HCT116 (cell line): ENCODE results near the gene GMEB2. TPM values are rescaled to one million over a fixed set of nuclear protein-coding genes. Genes with fewer than 3 reads are reported as not detected.

ENCODE experiments used
- ATAC-seq: fragments of 200-7000 bp; cut with Tn5 transposase; 2 replicates; pipeline ENCODE4 v1.9.1; 2020; ENCODE audit warnings: mild to moderate bottlenecking, moderate library complexity
- BruUV-seq: library from RNA; stranded (reverse); fragments of 400-500 nt; replicated peaks from 2 replicates; lab custom pipeline; 2021; lab: Mats Ljungman, UMichigan
- CTCF ChIA-PET: fragments of 300-600 bp; sonication (Branson Sonifier 250); formaldehyde crosslinking; loops from one replicate; lab custom pipeline; 2021; ENCODE audit warnings: antibody characterized with exemption; lab: Charles Lee
- POLR2A ChIA-PET: fragments of 300-600, 350-600 bp; sonication (Branson Sonifier 250); formaldehyde crosslinking; loops from one replicate; lab custom pipeline; 2021; ENCODE audit warnings: antibody characterized with exemption; lab: Charles Lee
- RAD21 ChIA-PET, 2 experiments: fragments of 300-600 bp; sonication (Branson Sonifier 250); formaldehyde crosslinking; loops; one replicate each; lab custom pipeline; 2023; ENCODE audit warnings: low total read pairs in 2 of 2; ENCODE audit not compliant: uncharacterized antibody in 2 of 2, unreplicated experiment in 2 of 2, low non-redundant PET in 1 of 2; lab: Charles Lee
- DNase-seq: peaks from one replicate; pipeline ENCODE4 v3.0.0-alpha.2; 2010; ENCODE audit warnings: low read depth, low spot score
- H2AFZ ChIP-seq: fragments of 200-600 bp; shearing (Covaris generic), sonication (generic); 2 replicates; pipeline ENCODE4 v1.6.1; 2017; ENCODE audit warnings: low read depth, mixed run types, mixed read lengths, antibody characterized with exemption, low read length; ENCODE audit not compliant: poor library complexity, severe bottlenecking
- H3K27ac ChIP-seq: 2 replicates; pipeline ENCODE4 v1.5.1; 2012; ENCODE audit warnings: low read depth, low read length
- H3K27me3 ChIP-seq: fragments of 200-600 bp; sonication (generic); 2 replicates; pipeline ENCODE4 v1.6.1; 2016; ENCODE audit warnings: mixed run types, low read length, mixed read lengths; ENCODE audit not compliant: insufficient read depth
- H3K36me3 ChIP-seq, 2 experiments: fragments of 200-500 bp in 1 of 2; fragments of 200-600 bp in 1 of 2; sonication (Bioruptor generic) in 1 of 2; sonication (generic) in 1 of 2; 2 replicates each; pipeline versions ENCODE4 v1.5.1 to v1.6.1; 2014 to 2016; ENCODE audit warnings: low read length in 2 of 2, inconsistent platforms in 1 of 2, mixed read lengths in 1 of 2, mixed run types in 1 of 2; ENCODE audit not compliant: insufficient read depth in 2 of 2, control insufficient read depth in 1 of 2
- H3K4me1 ChIP-seq, 2 experiments: fragments of 200-600 bp in 1 of 2; sonication (generic) in 1 of 2; 2 replicates each; pipeline versions ENCODE4 v1.5.1 to v1.6.1; 2012 to 2017; ENCODE audit warnings: low read length in 2 of 2, inconsistent platforms in 1 of 2, mild to moderate bottlenecking in 1 of 2, mixed read lengths in 1 of 2, mixed run types in 1 of 2, moderate library complexity in 1 of 2; ENCODE audit not compliant: insufficient read depth in 2 of 2, control insufficient read depth in 1 of 2
- H3K4me2 ChIP-seq: fragments of 200-600 bp; sonication (generic); 2 replicates; pipeline ENCODE4 v1.6.1; 2017; ENCODE audit warnings: mixed run types, low read length, mixed read lengths
- H3K4me3 ChIP-seq, 2 experiments: fragments of 200-600 bp in 1 of 2; sonication (generic) in 1 of 2; replicated peaks in 1 of 2; 2 replicates each; pipeline ENCODE4 v1.5.1; 2011 to 2016; ENCODE audit warnings: low read length in 2 of 2, control low read depth in 1 of 2, low read depth in 1 of 2, mild to moderate bottlenecking in 1 of 2, mixed read lengths in 1 of 2, mixed run types in 1 of 2
- H3K79me2 ChIP-seq: fragments of 200-600 bp; sonication (generic); 2 replicates; pipeline ENCODE4 v1.6.1; 2017; ENCODE audit warnings: mild to moderate bottlenecking, mixed run types, low read length, moderate library complexity, mixed read lengths; ENCODE audit not compliant: insufficient read depth
- H3K9ac ChIP-seq: fragments of 200-600 bp; sonication (generic); 2 replicates; pipeline ENCODE4 v1.6.1; 2016; ENCODE audit warnings: low read length, mixed read lengths
- H3K9me2 ChIP-seq: fragments of 200-600 bp; sonication (generic), shearing (Covaris generic); 2 replicates; pipeline ENCODE4 v1.6.1; 2017; ENCODE audit warnings: mixed run types, mild to moderate bottlenecking, moderate library complexity; ENCODE audit not compliant: insufficient read depth
- H3K9me3 ChIP-seq, 2 experiments: fragments of 200-500 bp in 1 of 2; fragments of 200-600 bp in 1 of 2; sonication (Bioruptor generic) in 1 of 2; sonication (generic) in 1 of 2; 2 replicates each; pipeline ENCODE4 v1.6.1; 2014 to 2017; ENCODE audit warnings: low read length in 2 of 2, mixed read lengths in 2 of 2, inconsistent platforms in 1 of 2, low read depth in 1 of 2, mild to moderate bottlenecking in 1 of 2, mixed run types in 1 of 2, moderate library complexity in 1 of 2; ENCODE audit not compliant: control insufficient read depth in 1 of 2, insufficient read depth in 1 of 2
- H4K20me1 ChIP-seq: fragments of 200-600 bp; sonication (generic), shearing (Covaris generic); 2 replicates; pipeline ENCODE4 v1.6.1; 2017; ENCODE audit warnings: mixed run types, mild to moderate bottlenecking, moderate library complexity; ENCODE audit not compliant: insufficient read depth
- CEBPB ChIP-seq: IDR thresholded peaks from 2 replicates; pipeline ENCODE4 v1.6.1; 2012; ENCODE audit warnings: low read depth
- CTCF ChIP-seq, 3 experiments: fragments of 200-600 bp in 1 of 3; sonication (generic) in 1 of 3; IDR thresholded peaks in 2 of 3; conservative IDR thresholded peaks in 1 of 3; 2 replicates each; pipeline ENCODE4 v1.5.1; 2012 to 2017; ENCODE audit warnings: low read depth in 2 of 3, low read length in 2 of 3, antibody characterized with exemption in 1 of 3, borderline replicate concordance in 1 of 3, control low read depth in 1 of 3, mild to moderate bottlenecking in 1 of 3, mixed read lengths in 1 of 3, mixed run types in 1 of 3, moderate library complexity in 1 of 3; ENCODE audit not compliant: insufficient read depth in 1 of 3
- EGR1 ChIP-seq: IDR thresholded peaks from 2 replicates; pipeline ENCODE4 v1.6.1; 2012; ENCODE audit warnings: low read depth
- EZH2phosphoT487 ChIP-seq: fragments of 200-600 bp; IDR thresholded peaks from 2 replicates; pipeline ENCODE4 v1.6.1; 2018; ENCODE audit warnings: antibody characterized with exemption, borderline replicate concordance
- JUND ChIP-seq: IDR thresholded peaks from 2 replicates; pipeline ENCODE4 v1.6.1; 2012
- POLR2A ChIP-seq: IDR thresholded peaks from 2 replicates; pipeline ENCODE4 v1.7.0; 2011; ENCODE audit warnings: borderline replicate concordance; ENCODE audit not compliant: insufficient read depth, insufficient read length; ENCODE audit errors: extremely low read depth
- POLR2AphosphoS5 ChIP-seq: IDR thresholded peaks from 2 replicates; pipeline ENCODE4 v1.6.1; 2011; ENCODE audit warnings: mild to moderate bottlenecking, low read depth, low read length, moderate library complexity
- REST ChIP-seq: IDR thresholded peaks from 2 replicates; pipeline ENCODE4 v1.6.1; 2012; ENCODE audit warnings: low read depth
- SIN3A ChIP-seq: IDR thresholded peaks from 2 replicates; pipeline ENCODE4 v1.6.1; 2012; ENCODE audit warnings: low read depth
- SRF ChIP-seq: IDR thresholded peaks from 2 replicates; pipeline ENCODE4 v1.6.1; 2012; ENCODE audit warnings: low read depth
- ZBTB33 ChIP-seq: IDR thresholded peaks from 2 replicates; pipeline ENCODE4 v1.6.1; 2011; ENCODE audit warnings: mild to moderate bottlenecking, low read length, moderate library complexity; ENCODE audit not compliant: insufficient replicate concordance; ENCODE audit errors: extremely low read depth
- intact Hi-C: fragments of 100-400 bp; cut with micrococcal nuclease; formaldehyde crosslinking; loops from 2 replicates; pipeline ENCODE4 v1.10.0; 2022
- total RNA-seq: library from RNA; stranded (reverse); gene quantifications from one replicate; pipeline ENCODE4 v1.2.1, GENCODE V29; 2021; ENCODE audit not compliant: unreplicated experiment

The GMEB2 gene
- total RNA-seq, 1 experiment from 2014 or later = 13.9 TPM

GRCh38 chr20:63626424-63627128, at the start of gene GMEB2 (continued):
- no peak for TF ChIP-seq REST
- no peak; the same call in 1 of the 2 replicates for TF ChIP-seq EGR1

- CTCF ChIA-PET = no interaction called here
- Histone ChIP-seq H3K79me2 (no peaks in the 10 kb centered on the region), H3K9me3 (no peaks in the 10 kb centered on the region), H3K9me2 (no peaks in the 10 kb centered on the region), H3K27me3 (no peaks in the 10 kb centered on the region), H4K20me1 (no peaks in the 10 kb centered on the region), H3K36me3 (peaks cover 4 to 5% of the 10 kb centered on the region in 2 experiments; a peak in 3 of 4 replicates), H2AFZ (no peak overlapping the region), H3K4me2 (no peak overlapping the region), H3K27ac (no peak overlapping the region), H3K4me3 (no peak overlapping the region), H3K4me1 (peaks cover 0 to 4% of the 10 kb centered on the region in 2 experiments; a peak in 3 of 4 replicates), H3K9ac (no peak overlapping the region)
- DNase-seq = no peak
- no peak for ATAC-seq
- POLR2A ChIA-PET = no interaction called here
- RAD21 ChIA-PET = no interaction called here
- intact Hi-C loops = no loop called here
- no TSS peak for BruUV-seq
- TF ChIP-seq JUND (no peak), SIN3A (no peak), SRF (no peak), CEBPB (no peak), REST (no peak), ZBTB33 (no peak), POLR2AphosphoS5 (no peak), EZH2phosphoT487 (no peak), CTCF (IDR thresholded peaks at IDR 0.05 in 2 of 3, conservative IDR thresholded peaks at IDR 0.05 in 1 of 3; ENCODE audit: borderline replicate concordance in 1 of 3, insufficient read depth in 1 of 3, low read depth in 2 of 3, low read length in 2 of 3) (no peak), POLR2A (no peak)
Observed at GRCh38 chr20:63675681-63676368, 48.9 kb upstream of the GMEB2 start.
